ENCODE results near the gene SLC4A8.
"Not testable (repeated sequence)": the region's sequence is repeated elsewhere in the genome, so short reads cannot be mapped to it uniquely, and the experiment has no call there.

Gene SLC4A8

DNA sequence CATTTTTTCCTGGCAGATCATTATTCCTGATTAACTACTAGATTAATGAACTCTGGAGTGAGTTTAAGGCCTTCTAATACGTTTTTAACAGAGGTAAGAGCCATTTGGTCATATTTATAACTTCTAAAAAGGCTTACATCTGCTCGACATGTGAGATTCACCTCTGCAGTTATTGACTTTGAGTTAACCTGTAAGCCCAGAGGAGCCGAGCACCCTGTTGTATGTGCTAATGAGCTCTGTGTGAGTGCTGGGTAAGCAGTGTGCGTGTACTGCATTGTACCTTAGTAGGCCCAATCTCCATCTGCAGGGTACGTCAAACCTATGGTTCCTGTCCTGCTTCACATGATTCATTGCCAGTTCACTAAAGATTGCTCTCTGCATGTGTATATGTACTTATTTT, 18.9 kb downstream of the SLC4A8 start:
- Histone ChIP-seq H3K27me3 (ENCODE audit: control insufficient read depth in 1 of 2, insufficient read depth in 2 of 2, low read length in 2 of 2) (no peaks in the 10 kb centered on the region), H3K27ac (ENCODE audit: low read depth, low read length) (no peak overlapping the region)

DNA sequence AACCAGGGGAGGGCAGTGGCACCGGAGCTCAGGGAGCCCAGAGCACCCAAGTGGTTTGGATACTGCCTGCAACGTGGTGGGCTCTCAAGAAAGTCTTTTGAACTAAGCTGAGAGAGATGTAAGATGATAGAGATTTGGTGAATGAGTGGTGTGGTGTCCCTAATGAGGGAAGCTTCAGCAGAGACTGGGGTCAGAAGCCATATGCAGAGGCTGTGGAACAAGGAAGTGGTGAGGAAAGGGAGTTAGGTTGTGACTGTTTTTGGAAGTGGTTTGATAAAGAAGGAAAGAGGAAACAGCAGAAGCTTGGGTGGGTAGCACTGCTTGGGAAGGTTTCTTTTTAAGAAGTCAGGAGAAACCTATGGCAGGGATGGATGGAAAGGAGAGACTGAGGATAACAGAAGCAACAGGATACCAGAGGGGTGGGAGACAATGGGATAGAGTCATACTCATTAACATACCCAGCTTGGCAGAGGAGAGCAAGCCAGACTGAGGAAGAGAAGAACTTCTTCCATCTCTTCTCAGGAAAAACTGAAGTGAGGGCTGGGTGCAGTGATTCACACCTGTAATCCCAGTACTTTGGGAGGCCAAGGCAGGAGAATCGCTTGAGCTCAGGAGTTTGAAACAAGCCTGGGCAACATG, 24.1 kb downstream of the SLC4A8 start:
- no peak overlapping the region for H3K9ac ChIP-seq (ENCODE audit: low read depth in 1 of 2, low read length in 2 of 2)
- no peaks in the 10 kb centered on the region for H3K27me3 ChIP-seq (ENCODE audit: control insufficient read depth in 1 of 2, insufficient read depth in 2 of 2, low read length in 2 of 2)
- H3K36me3 ChIP-seq (ENCODE audit: control insufficient read depth in 1 of 2, insufficient read depth in 2 of 2, low read length in 2 of 2) = no peaks in the 10 kb centered on the region
- no peaks in the 10 kb centered on the region for H3K9me3 ChIP-seq (ENCODE audit: control insufficient read depth in 1 of 2, low read length in 2 of 2)
- no peaks in the 10 kb centered on the region for H3K4me1 ChIP-seq (ENCODE audit: control insufficient read depth in 1 of 2, insufficient read depth in 2 of 2, low read length in 2 of 2)
- H3K4me3 ChIP-seq (ENCODE audit: low read depth in 1 of 2, low read length in 2 of 2) = no peak overlapping the region
- no peak overlapping the region for H3K27ac ChIP-seq (ENCODE audit: low read depth, low read length)

More for the DNA sequence above, 18.9 kb downstream of the SLC4A8 start:
- Histone ChIP-seq H3K4me3 (ENCODE audit: low read depth in 1 of 2, low read length in 2 of 2) (no peak overlapping the region), H3K9ac (ENCODE audit: low read depth in 1 of 2, low read length in 2 of 2) (no peak overlapping the region), H3K9me3 (ENCODE audit: control insufficient read depth in 1 of 2, low read length in 2 of 2) (no peaks in the 10 kb centered on the region), H3K4me1 (ENCODE audit: control insufficient read depth in 1 of 2, insufficient read depth in 2 of 2, low read length in 2 of 2) (no peaks in the 10 kb centered on the region), H3K36me3 (ENCODE audit: control insufficient read depth in 1 of 2, insufficient read depth in 2 of 2, low read length in 2 of 2) (no peaks in the 10 kb centered on the region)

DNA sequence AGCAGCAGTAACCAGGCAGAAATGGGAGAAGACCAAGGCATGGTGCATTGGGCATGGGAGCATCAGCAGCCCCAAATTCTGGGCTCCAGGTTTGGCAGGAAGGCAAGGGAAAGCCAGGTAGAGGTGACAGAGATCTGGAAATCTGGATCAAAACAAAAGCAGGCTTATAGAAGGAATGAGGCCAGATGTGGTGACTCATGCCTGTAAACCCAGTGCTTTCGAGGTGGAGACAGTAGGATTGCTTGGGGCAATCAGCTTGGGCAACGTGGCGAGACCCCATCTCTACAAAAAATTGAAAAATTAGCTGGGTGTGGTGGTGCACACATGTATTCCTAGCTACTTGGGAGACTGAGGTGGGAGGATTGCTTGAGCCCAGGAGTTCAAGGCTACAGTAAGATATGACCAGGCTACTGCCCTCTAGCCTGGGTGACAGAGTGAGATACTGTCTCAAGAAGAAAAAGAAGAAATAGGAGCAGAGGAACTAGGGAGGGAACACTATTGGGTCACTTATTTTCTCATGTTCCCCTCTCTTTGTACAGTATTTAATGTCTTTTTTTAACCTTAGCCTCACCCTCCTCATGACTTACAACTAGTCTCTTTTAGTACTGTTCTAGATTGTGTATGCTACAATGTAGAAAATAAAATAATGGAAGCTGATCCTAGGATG, 25.1 kb downstream of the SLC4A8 start:
- Histone ChIP-seq H3K27me3 (ENCODE audit: control insufficient read depth in 1 of 2, insufficient read depth in 2 of 2, low read length in 2 of 2) (no peaks in the 10 kb centered on the region), H3K9ac (ENCODE audit: low read depth in 1 of 2, low read length in 2 of 2) (no peak overlapping the region), H3K27ac (ENCODE audit: low read depth, low read length) (no peak overlapping the region)

DNA sequence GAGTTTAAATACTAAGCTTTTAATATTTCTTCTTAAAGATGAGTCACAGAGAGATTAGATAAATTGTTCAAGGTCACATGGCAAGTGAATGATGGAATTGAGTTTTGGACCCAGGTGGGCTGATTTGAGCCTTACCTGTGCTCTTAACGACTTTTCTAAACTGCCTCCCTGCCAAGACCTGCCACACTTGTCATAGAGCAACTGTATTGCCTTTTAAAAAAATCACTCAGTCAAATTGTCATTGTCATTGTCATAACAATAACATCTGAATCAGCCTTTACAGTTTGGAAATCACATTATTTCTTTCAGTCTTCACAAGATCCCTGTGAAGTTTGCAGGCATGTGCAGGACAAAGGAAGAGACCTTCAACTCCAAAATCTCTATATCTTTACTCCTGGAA, 25.7 kb downstream of the SLC4A8 start:
- no peak overlapping the region for H3K27ac ChIP-seq (ENCODE audit: low read depth, low read length)

More for the DNA sequence above, 25.1 kb downstream of the SLC4A8 start:
- H3K36me3 ChIP-seq (ENCODE audit: control insufficient read depth in 1 of 2, insufficient read depth in 2 of 2, low read length in 2 of 2) = no peaks in the 10 kb centered on the region
- no peak overlapping the region for H3K4me3 ChIP-seq (ENCODE audit: low read depth in 1 of 2, low read length in 2 of 2)
- H3K4me1 ChIP-seq (ENCODE audit: control insufficient read depth in 1 of 2, insufficient read depth in 2 of 2, low read length in 2 of 2) = no peaks in the 10 kb centered on the region
- H3K9me3 ChIP-seq (ENCODE audit: control insufficient read depth in 1 of 2, low read length in 2 of 2) = no peaks in the 10 kb centered on the region

DNA sequence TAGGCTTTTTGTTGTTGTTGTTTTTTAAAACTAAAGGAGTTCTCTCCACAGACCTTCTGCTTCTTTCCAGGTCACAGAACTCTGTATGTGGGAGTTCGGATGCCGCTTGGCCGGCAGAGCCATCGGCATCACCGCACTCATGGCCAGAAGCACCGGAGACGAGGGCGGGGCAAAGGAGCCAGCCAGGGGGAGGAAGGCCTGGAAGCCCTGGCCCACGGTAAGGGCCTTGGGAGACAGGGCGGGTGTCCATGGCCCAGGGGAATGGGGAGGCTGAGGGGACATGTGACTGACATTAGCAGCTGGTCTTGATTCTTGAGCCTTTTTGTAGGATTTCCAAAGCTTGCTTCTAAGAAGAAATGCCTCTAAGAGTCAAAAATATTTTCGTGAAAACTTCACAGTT, 26.2 kb downstream of the SLC4A8 start:
- H3K9me3 ChIP-seq (ENCODE audit: control insufficient read depth in 1 of 2, low read length in 2 of 2) = no peaks in the 10 kb centered on the region
- H3K36me3 ChIP-seq (ENCODE audit: control insufficient read depth in 1 of 2, insufficient read depth in 2 of 2, low read length in 2 of 2) = no peaks in the 10 kb centered on the region
- H3K4me3 ChIP-seq (ENCODE audit: low read depth in 1 of 2, low read length in 2 of 2) = no peak overlapping the region
- no peaks in the 10 kb centered on the region for H3K27me3 ChIP-seq (ENCODE audit: control insufficient read depth in 1 of 2, insufficient read depth in 2 of 2, low read length in 2 of 2)
- H3K27ac ChIP-seq (ENCODE audit: low read depth, low read length) = no peak overlapping the region
- H3K4me1 ChIP-seq (ENCODE audit: control insufficient read depth in 1 of 2, insufficient read depth in 2 of 2, low read length in 2 of 2) = no peaks in the 10 kb centered on the region
- H3K9ac ChIP-seq (ENCODE audit: low read depth in 1 of 2, low read length in 2 of 2) = no peak overlapping the region

More for the DNA sequence above, 25.7 kb downstream of the SLC4A8 start:
- H3K4me3 ChIP-seq (ENCODE audit: low read depth in 1 of 2, low read length in 2 of 2) = no peak overlapping the region
- no peaks in the 10 kb centered on the region for H3K27me3 ChIP-seq (ENCODE audit: control insufficient read depth in 1 of 2, insufficient read depth in 2 of 2, low read length in 2 of 2)
- H3K36me3 ChIP-seq (ENCODE audit: control insufficient read depth in 1 of 2, insufficient read depth in 2 of 2, low read length in 2 of 2) = no peaks in the 10 kb centered on the region
- no peaks in the 10 kb centered on the region for H3K9me3 ChIP-seq (ENCODE audit: control insufficient read depth in 1 of 2, low read length in 2 of 2)
- no peaks in the 10 kb centered on the region for H3K4me1 ChIP-seq (ENCODE audit: control insufficient read depth in 1 of 2, insufficient read depth in 2 of 2, low read length in 2 of 2)
- no peak overlapping the region for H3K9ac ChIP-seq (ENCODE audit: low read depth in 1 of 2, low read length in 2 of 2)

DNA sequence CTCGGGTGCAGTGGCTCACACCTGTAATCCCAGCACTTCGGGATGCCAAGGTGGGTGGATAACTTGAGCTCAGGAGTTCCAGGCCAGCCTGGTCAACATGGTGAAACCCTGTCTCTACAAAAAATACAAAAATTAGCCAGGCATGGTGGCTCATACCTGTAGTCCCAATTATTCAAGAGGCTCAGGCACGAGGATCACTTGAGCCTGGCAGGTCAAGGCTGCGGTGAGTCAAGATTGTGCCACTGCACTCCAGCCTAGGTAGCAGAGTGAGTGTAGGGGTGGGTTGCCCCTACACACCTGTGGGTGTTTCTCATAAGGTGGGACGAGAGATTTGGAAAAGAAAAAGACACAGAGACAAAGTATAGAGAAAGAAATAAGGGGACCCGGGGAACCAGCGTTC, 29.4 kb downstream of the SLC4A8 start:
- H3K27me3 ChIP-seq (ENCODE audit: control insufficient read depth in 1 of 2, insufficient read depth in 2 of 2, low read length in 2 of 2); H3K9ac ChIP-seq (ENCODE audit: low read depth in 1 of 2, low read length in 2 of 2); H3K36me3 ChIP-seq (ENCODE audit: control insufficient read depth in 1 of 2, insufficient read depth in 2 of 2, low read length in 2 of 2); H3K27ac ChIP-seq (ENCODE audit: low read depth, low read length); H3K4me1 ChIP-seq (ENCODE audit: control insufficient read depth in 1 of 2, insufficient read depth in 2 of 2, low read length in 2 of 2); H3K9me3 ChIP-seq (ENCODE audit: control insufficient read depth in 1 of 2, low read length in 2 of 2); H3K4me3 ChIP-seq (ENCODE audit: low read depth in 1 of 2, low read length in 2 of 2): not testable (repeated sequence)

DNA sequence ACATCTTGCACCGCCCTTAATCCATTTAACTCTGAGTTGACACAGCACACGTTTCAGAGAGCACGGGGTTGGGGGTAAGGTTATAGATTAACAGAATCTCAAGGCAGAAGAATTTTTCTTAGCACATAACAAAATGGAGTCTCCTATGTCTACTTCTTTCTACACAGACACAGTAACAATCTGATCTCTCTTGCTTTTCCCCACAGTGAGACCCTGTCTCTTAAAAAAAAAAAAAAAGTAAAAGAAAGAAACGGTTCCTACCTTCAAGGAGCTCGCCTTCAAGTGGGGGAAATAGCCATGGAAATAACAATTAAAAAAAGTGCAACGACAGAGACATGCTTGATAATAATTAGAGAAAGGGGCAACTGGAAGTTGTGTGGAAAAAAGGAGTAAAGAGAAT, 30.4 kb downstream of the SLC4A8 start:
- not testable (repeated sequence) for H3K4me3 ChIP-seq (ENCODE audit: low read depth in 1 of 2, low read length in 2 of 2); H3K9me3 ChIP-seq (ENCODE audit: control insufficient read depth in 1 of 2, low read length in 2 of 2); H3K27ac ChIP-seq (ENCODE audit: low read depth, low read length); H3K4me1 ChIP-seq (ENCODE audit: control insufficient read depth in 1 of 2, insufficient read depth in 2 of 2, low read length in 2 of 2); H3K36me3 ChIP-seq (ENCODE audit: control insufficient read depth in 1 of 2, insufficient read depth in 2 of 2, low read length in 2 of 2); H3K9ac ChIP-seq (ENCODE audit: low read depth in 1 of 2, low read length in 2 of 2); H3K27me3 ChIP-seq (ENCODE audit: control insufficient read depth in 1 of 2, insufficient read depth in 2 of 2, low read length in 2 of 2)

DNA sequence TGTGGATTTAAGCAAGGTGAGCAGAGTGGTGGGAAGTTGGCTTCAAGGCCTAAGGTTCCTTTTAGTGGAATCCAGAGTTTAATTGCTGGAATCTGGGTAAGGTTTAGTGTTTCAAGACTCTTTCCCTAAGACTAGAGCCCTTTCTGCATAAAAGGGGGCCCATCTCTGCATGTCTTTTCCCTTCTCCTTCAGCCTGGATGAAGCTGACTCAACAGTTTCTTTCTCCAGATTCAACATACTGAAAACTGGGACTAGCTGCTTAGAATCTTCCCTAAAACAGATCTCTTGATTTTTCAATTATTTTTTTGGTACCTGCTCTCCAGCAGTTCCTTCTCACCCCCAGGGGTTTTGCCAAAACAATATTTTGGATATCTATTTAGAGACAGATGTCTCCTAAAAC, 34.0 kb downstream of the SLC4A8 start:
- Histone ChIP-seq H3K9me3 (ENCODE audit: control insufficient read depth in 1 of 2, low read length in 2 of 2) (no peaks in the 10 kb centered on the region), H3K27ac (ENCODE audit: low read depth, low read length) (no peak overlapping the region), H3K9ac (ENCODE audit: low read depth in 1 of 2, low read length in 2 of 2) (no peak overlapping the region), H3K36me3 (ENCODE audit: control insufficient read depth in 1 of 2, insufficient read depth in 2 of 2, low read length in 2 of 2) (no peaks in the 10 kb centered on the region), H3K4me1 (ENCODE audit: control insufficient read depth in 1 of 2, insufficient read depth in 2 of 2, low read length in 2 of 2) (no peaks in the 10 kb centered on the region), H3K4me3 (ENCODE audit: low read depth in 1 of 2, low read length in 2 of 2) (no peak overlapping the region), H3K27me3 (ENCODE audit: control insufficient read depth in 1 of 2, insufficient read depth in 2 of 2, low read length in 2 of 2) (no peaks in the 10 kb centered on the region)

DNA sequence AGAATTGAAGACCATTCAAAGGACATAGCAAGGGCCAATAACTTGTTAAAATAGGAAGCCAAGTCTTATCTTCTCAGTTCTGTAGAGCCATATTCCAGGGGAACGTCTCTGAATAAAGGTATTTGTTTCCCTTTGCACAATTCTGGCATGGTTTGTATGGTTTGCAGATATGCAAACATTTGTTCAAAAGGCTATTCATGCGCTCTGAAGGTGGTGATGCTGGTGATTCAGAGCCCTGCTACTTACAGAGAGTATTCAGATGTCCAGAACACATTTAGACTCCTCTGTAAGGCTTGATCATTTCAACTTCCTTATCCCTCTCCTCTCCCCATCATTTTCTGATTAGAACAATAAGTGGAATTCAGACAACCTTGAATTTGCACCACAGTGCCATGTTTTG, 35.9 kb downstream of the SLC4A8 start:
- no peaks in the 10 kb centered on the region for H3K36me3 ChIP-seq (ENCODE audit: control insufficient read depth in 1 of 2, insufficient read depth in 2 of 2, low read length in 2 of 2)
- no peaks in the 10 kb centered on the region for H3K4me1 ChIP-seq (ENCODE audit: control insufficient read depth in 1 of 2, insufficient read depth in 2 of 2, low read length in 2 of 2)
- no peak overlapping the region for H3K27ac ChIP-seq (ENCODE audit: low read depth, low read length)
- H3K27me3 ChIP-seq (ENCODE audit: control insufficient read depth in 1 of 2, insufficient read depth in 2 of 2, low read length in 2 of 2) = no peaks in the 10 kb centered on the region
- H3K9ac ChIP-seq (ENCODE audit: low read depth in 1 of 2, low read length in 2 of 2) = no peak overlapping the region
- no peak overlapping the region for H3K4me3 ChIP-seq (ENCODE audit: low read depth in 1 of 2, low read length in 2 of 2)
- no peaks in the 10 kb centered on the region for H3K9me3 ChIP-seq (ENCODE audit: control insufficient read depth in 1 of 2, low read length in 2 of 2)

DNA sequence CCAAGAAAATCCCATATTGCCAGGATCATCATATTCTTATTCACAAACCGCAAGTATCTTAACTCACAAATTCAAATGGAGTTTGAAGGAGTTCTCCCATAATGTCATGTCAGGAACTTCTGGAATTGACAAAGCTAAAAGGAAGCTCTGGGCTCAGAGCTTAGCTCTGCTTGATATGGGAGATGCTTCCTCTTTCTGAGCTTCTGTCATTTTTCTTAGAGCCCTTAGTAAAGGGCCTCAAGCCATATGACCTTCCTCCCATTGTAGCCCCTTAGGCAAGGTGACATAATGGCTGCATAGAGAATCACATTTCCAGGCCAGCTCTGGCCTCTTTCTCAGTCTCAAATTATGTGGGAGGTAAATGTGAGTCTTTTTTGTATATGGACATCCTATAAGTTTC, 40.9 kb downstream of the SLC4A8 start:
- Histone ChIP-seq H3K4me1 (ENCODE audit: control insufficient read depth in 1 of 2, insufficient read depth in 2 of 2, low read length in 2 of 2) (no peaks in the 10 kb centered on the region), H3K27me3 (ENCODE audit: control insufficient read depth in 1 of 2, insufficient read depth in 2 of 2, low read length in 2 of 2) (no peaks in the 10 kb centered on the region)

More for the DNA sequence above, 40.9 kb downstream of the SLC4A8 start:
- H3K4me3 ChIP-seq (ENCODE audit: low read depth in 1 of 2, low read length in 2 of 2) = no peak overlapping the region
- H3K27ac ChIP-seq (ENCODE audit: low read depth, low read length) = no peak overlapping the region
- no peaks in the 10 kb centered on the region for H3K36me3 ChIP-seq (ENCODE audit: control insufficient read depth in 1 of 2, insufficient read depth in 2 of 2, low read length in 2 of 2)
- no peak overlapping the region for H3K9ac ChIP-seq (ENCODE audit: low read depth in 1 of 2, low read length in 2 of 2)
- H3K9me3 ChIP-seq (ENCODE audit: control insufficient read depth in 1 of 2, low read length in 2 of 2) = no peaks in the 10 kb centered on the region
